ENCODE data around the gene PRELID1.

The PRELID1 gene

DNA sequence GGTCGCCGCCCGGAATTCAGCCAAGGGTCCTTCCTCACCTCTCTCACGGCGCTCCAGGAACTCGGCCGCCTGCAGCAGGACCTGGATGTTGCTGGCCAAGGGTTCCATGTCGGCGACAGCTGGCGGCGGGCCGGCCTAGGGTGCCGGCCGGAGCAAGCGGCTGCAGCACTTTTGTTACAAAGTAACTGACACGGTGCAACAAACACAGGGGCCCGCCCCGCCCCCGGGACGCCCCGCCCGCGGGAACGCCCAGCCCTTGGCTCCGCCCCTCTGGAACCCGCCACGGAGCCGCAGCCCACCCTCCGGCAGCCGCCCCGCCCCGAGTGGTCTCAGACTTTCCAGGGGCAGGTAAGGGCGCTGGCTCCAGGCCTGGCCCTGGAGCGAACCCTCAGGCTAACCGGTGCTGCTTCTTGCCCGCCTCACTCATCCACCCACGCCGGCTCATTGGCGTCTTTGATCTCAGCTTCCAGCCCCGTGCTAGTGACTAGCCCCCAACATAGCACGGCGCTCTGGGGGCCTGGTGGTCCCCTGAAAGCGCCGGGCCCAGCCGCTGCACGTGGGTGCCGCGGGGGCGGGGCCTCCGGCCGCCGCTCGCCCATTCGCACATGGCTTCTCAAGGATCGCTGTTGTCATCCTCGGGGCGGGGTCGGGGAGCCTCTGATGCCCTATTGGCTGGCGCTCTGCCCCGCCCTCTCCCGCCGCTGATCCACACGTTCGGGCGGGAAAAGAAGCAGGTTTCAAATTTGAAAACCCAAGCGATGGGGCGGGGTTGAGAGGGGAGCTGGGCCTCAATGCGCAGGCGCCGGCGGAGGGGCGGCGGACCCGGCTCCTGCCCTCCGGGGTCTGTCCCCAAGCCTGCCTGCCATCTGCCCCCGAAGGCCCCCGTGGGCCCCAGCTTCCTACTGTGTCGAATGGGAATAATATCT, 8.4 kb downstream of the PRELID1 start, which contains the start of gene MXD3:
TSS of gene MXD3 (minus strand) at position 176 of the 926 bp plus-strand sequence. CDS start at position 108, 68 bp downstream.
- DNase-seq (ENCODE audit: low spot score) = peak; percentile 99
- ChIA-PET POLR2A (ENCODE audit: low non-redundant PET) (no interaction called here), CTCF (interaction anchor here (0.6 to 3.3 kb wide), 9 partner anchors 10 to 199 kb away, joined by 3 to 12 read pairs (median 4); no protein-coding TSS in a partner anchor)
- TF ChIP-seq, protein P1, sequence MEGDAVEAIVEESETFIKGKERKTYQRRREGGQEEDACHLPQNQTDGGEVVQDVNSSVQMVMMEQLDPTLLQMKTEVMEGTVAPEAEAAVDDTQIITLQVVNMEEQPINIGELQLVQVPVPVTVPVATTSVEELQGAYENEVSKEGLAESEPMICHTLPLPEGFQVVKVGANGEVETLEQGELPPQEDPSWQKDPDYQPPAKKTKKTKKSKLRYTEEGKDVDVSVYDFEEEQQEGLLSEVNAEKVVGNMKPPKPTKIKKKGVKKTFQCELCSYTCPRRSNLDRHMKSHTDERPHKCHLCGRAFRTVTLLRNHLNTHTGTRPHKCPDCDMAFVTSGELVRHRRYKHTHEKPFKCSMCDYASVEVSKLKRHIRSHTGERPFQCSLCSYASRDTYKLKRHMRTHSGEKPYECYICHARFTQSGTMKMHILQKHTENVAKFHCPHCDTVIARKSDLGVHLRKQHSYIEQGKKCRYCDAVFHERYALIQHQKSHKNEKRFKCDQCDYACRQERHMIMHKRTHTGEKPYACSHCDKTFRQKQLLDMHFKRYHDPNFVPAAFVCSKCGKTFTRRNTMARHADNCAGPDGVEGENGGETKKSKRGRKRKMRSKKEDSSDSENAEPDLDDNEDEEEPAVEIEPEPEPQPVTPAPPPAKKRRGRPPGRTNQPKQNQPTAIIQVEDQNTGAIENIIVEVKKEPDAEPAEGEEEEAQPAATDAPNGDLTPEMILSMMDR (conservative IDR thresholded peaks at IDR 0.05; ENCODE audit: low read depth) = no peak
- peak within 1 kb of the TSS; percentile 84 for H3K27ac ChIP-seq

DNA sequence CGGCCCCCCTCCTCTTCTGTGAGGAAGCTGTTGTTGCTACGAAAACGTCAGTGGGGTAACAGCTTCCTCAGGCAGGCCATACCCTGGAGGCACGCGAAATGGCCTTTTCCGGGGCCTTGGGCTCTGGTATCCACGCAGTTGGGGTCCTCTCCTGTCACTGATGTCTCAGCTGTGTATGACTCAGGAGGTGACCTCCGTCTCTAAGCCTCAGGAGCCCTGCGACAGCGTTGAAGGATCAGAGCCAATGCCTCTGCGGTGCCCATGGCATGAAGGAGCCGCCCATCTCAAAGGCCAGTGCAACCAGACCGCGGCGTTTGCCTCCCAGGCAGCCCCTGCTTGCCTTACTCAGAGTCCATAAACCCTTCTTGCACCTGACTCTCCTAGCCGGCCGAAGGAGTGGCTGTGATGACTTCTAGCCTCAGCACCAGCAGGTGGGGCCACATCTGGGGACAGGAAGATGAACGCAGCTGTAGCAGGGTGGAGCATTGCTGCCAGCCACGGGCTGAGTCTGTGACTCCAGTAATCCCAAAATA, 9.1 kb downstream of the PRELID1 start:
- ChIA-PET POLR2A (ENCODE audit: low non-redundant PET) (no interaction called here), CTCF (interaction anchor here (0.6 to 1.4 kb wide), 6 partner anchors 11 to 199 kb away, joined by 3 to 6 read pairs (median 4); no protein-coding TSS in a partner anchor)
- no peak for DNase-seq (ENCODE audit: low spot score)
- TF ChIP-seq, protein P1 (conservative IDR thresholded peaks at IDR 0.05; ENCODE audit: low read depth) = no peak; the same call in 1 of the 2 replicates
- H3K27ac ChIP-seq = peak overlapping the region; percentile 84

DNA sequence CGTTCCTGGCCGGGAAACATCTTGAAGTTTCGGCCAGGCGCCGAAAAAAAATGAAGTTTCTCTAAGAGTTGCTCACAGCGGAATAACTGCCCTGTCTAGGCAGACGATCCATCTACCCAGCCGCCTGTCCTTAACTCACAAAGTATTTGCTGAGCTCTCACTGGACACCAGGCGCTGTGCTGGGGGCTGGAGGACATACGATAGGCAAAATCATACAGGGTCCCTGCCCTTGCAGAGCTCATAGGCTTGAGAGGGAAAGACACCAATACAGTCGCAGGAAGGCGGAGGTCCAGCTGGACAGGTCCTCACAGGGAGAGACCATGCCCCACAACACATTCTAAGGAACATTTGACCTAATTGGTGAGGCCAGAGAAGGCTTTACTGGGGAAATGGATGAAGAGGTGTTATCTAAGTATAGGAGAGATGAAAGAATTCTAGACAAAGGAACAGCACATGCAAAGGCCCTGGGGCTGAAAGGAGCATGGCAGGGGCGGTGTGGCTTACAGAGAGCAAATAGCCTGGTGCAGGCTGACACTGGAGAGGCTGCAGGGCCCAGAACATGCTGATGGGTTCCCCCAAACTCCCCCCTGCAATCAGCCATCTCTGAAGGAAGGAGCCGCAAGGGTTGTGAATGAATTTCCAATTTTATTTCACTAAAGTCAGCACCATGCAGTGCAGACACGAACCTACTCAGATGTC, 10.1 kb downstream of the PRELID1 start:
- ChIA-PET CTCF (interaction anchor here (0.6 to 1.4 kb wide), 4 partner anchors 10 to 173 kb away, joined by 3 to 6 read pairs (median 3); partner anchors contain the start of genes PRELID1 and RAB24), POLR2A (ENCODE audit: low non-redundant PET) (no interaction called here)
- peak overlapping the region; percentile 84 for H3K27ac ChIP-seq

DNA sequence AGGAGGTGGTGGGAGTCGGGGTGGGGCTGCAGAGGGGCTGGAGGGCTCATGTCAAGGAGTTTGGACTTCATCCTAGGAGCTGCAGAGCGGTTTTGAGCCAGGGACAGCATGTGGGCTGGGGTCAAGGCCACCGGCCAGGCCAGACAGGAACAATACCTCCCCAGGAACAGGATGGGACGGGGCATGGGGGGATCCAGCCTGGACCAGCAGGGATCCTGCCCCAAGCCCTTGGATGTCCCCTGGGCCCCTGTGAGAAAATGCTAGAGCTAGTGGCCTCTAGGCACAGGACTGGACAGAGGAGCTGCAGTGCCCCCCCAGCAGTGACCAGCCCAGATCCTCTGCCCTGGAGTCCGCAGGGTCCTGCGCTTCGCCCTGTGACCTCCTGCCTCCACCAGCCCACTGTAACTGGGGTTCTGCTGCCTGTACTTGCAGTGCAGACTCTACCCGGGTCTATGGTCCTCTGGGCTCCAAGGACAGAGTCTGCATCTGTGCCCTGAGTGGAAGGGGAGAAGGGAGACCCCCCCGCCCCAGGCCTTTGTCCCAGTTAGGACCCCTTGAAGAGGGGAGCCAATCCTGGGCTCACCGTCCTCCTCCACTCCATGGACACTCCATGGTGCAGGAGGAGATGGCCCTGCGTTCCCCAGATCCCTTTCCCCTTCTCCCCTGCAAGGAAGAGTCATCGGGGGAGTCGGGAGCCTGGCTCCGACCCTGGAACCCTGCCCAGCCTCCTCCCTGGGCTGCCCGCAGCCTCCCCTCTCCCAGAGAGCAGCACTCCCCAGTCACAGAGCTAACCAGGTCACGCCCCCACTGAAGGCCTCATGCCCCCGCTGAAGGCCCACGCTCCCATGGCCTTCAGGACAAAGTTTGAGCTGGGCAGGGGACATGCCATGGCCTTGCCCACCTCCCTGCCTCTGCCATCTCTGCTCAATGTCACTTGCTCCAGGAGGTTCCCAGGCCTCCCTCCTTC, 11.1 kb downstream of the PRELID1 start:
- CTCF ChIA-PET = interaction anchor here (1.3 kb wide), 1 partner anchor 11 kb away, joined by 3 read pairs; the partner anchor contains the start of genes PRELID1 and RAB24

More for the DNA sequence above, 10.1 kb downstream of the PRELID1 start:
- TF ChIP-seq, protein P1 (conservative IDR thresholded peaks at IDR 0.05; ENCODE audit: low read depth) = no peak
- no peak for DNase-seq (ENCODE audit: low spot score)

DNA sequence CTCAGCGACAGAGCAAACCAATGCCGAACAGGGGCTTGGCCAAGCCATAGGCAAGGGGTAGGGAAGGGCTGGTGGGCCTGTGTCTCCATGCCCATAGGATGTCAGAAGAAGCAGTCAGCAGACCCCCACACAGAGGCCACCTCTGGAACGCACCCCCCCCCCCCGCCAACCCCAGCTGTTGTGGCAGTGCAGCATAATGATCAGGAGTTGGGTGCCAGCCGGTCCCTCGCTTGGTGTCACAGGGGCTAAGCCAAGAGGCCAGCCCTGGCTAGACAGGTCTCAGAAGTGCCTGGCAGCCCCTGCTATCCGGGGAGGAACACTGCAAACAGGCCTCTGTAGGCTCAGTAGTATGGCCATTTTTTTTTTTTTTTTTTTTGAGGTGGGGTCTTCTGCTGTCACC, 11.8 kb downstream of the PRELID1 start:
- DNase-seq (ENCODE audit: low spot score) = no peak
- H3K27ac ChIP-seq = 0 out of 2 replicates have a peak overlapping the region, but pooled peaks have one; percentile 3
- CTCF ChIA-PET = interaction anchor here (3.3 kb wide), 1 partner anchor 88 kb away, joined by 35 read pairs; no protein-coding TSS in a partner anchor
- TF ChIP-seq, protein P1 (conservative IDR thresholded peaks at IDR 0.05; ENCODE audit: low read depth) = no peak
- POLR2A ChIA-PET (ENCODE audit: low non-redundant PET) = no interaction called here

More for the DNA sequence above, 11.1 kb downstream of the PRELID1 start:
- TF ChIP-seq, protein P1 (conservative IDR thresholded peaks at IDR 0.05; ENCODE audit: low read depth) = no peak
- POLR2A ChIA-PET (ENCODE audit: low non-redundant PET) = interaction anchor here (0.6 kb wide), 1 partner anchor 50 kb away, joined by 3 read pairs; no protein-coding TSS in a partner anchor
- H3K27ac ChIP-seq = peak overlapping the region; percentile 84; the same call in 1 of the 2 replicates
- no peak for DNase-seq (ENCODE audit: low spot score)
